Pancreas (tissue), 10 donors: ENCODE measurements around the gene FKBP11. TPM values are rescaled to one million over a fixed set of nuclear protein-coding genes. Genes with fewer than 3 reads are reported as not detected.

Experiments used
- ATAC-seq, 4 donors: fragments of 200-7000 bp; cut with Tn5 transposase; one replicate each; pipeline versions ENCODE4 v1.8.0 to v1.9.1; 2020; ENCODE audit warnings: mild to moderate bottlenecking in 4 of 4, moderate library complexity in 4 of 4
- DNase-seq, 6 donors: peaks; one replicate each; pipeline ENCODE4 v3.0.0-alpha.2; 2020
- FAIRE-seq: peaks from 2 replicates; lab custom pipeline; 2012; peaks lifted over from hg19 to GRCh38; lab: Jason Lieb, UNC
- H3K27ac ChIP-seq, 4 donors: fragments of 200-600 bp; sonication (generic); 1 replicate in 3 of 4; 2 replicates in 1 of 4; pipeline versions ENCODE4 v1.5.0 to v1.8.0; 2020
- H3K27me3 ChIP-seq, 4 donors: fragments of 200-600 bp; one replicate each; pipeline ENCODE4 v1.8.0; 2021
- H3K36me3 ChIP-seq, 3 donors: fragments of 200-600 bp; sonication (generic) in 1 of 3; one replicate each; pipeline versions ENCODE4 v1.5.0 to v1.8.0; 2020 to 2021
- H3K4me1 ChIP-seq, 3 donors: fragments of 200-600 bp; one replicate each; pipeline ENCODE4 v1.8.0; 2021
- H3K4me3 ChIP-seq, 4 donors: fragments of 200-600 bp; sonication (generic) in 2 of 4; one replicate each; pipeline versions ENCODE4 v1.5.0 to v1.8.0; 2020 to 2021
- H3K9me3 ChIP-seq, 4 donors: fragments of 200-600 bp; one replicate each; pipeline ENCODE4 v1.8.0; 2021
- WGBS, 2 donors: extraction: QIAGEN DNeasy Blood & Tissue Kit; methylation state at CpG; one replicate each; pipeline ENCODE4 v1.1.7; 2013; 5-methylcytosine and 5-hydroxymethylcytosine counted together
- intact Hi-C, 3 donors: fragments of 100-400 bp; cut with DNase I; formaldehyde crosslinking; loops; one replicate each; pipeline versions ENCODE4 v1.11.1 to v1.14.2; 2022
- polyA plus RNA-seq, 2 donors: library from polyadenylated mRNA; stranded (reverse); fragments of 200-250 nt; gene quantifications; one replicate each; pipeline ENCODE4 v1.2.3, GENCODE V29; 2013
- total RNA-seq, 6 donors: library from RNA; stranded (reverse); fragmentation: NEBNext Ultra II Directional in 4 of 6; extraction: Animal tissue kit (Norgen Biotek cat#: 25700) in 4 of 6; gene quantifications; one replicate each; pipeline versions ENCODE4 v1.2.1 to v1.2.4, GENCODE V29; 2021 to 2023
- TF ChIP-seq, protein P1 (sequence below), 4 donors: fragments of 200-600 bp; sonication (generic) in 3 of 4; IDR thresholded peaks; one replicate each; pipeline versions ENCODE4 v1.5.0 to v1.8.0; 2021; ENCODE audit warnings: antibody characterized with exemption in 4 of 4
- donor health status: healthy with polysubstance abuse.
- donor health status: DM: no; HTN: no; CAD: no; lungs with moderate emphysema.
- donor health status: DM: no; HTN: no; CAD: no.
- donor health status: control.
- donor health status: control.
- donor health status: Bipolar disorder and iron deficiency.
- donor health status: DM: yes; HTN: yes; CAD: no.
- donor health status: DM: no; HTN: no; CAD: no.
- donor health status: DM: no; HTN: no; CAD: no.
- donor health status: DM: yes; HTN: yes; CAD: no.

The FKBP11 gene
- total and polyA plus RNA-seq, 8 donors, result 70.9 to 155 (median 127) TPM

DNA sequence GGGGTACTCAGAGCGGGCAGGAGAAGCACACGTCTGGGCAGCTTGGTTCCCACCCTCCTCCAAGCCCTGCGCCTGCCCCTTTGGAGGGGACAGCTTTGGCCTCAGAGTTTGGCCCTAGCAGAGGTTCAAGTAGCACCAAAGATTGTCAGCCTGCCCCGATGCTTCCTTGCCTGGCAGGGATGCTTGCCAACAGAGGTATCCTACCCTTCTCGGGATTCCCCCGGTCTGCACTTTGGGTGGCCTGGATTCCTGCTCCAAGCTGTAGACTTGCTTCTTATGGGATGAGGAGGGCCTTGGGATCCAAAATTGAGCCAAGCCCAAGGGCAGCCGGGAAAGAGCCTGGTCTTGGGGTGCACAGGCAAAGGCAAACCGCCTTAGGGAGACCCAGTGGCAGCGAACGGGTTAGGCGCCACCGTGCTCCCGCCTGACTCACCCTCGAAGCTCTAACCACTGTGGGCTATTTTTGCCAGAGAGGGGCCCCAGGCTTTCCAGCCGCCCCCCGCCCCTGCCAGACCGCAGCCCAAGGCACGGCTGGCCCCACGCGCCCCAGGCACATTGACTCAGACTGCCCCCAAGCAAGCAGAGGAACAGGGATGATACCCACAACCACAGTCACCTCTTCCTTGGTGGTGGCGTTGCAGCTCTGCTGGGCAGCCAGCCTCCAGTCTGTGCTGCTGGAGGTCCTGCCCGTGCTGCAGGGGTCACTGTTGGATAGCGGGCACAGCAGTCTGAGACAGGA, 47.1 kb upstream of the FKBP11 start:
- ATAC-seq, result no peak
- peaks cover 0 to 15% (median 3%) of the 10 kb centered on the region in 4 donors for H3K27me3 ChIP-seq

DNA sequence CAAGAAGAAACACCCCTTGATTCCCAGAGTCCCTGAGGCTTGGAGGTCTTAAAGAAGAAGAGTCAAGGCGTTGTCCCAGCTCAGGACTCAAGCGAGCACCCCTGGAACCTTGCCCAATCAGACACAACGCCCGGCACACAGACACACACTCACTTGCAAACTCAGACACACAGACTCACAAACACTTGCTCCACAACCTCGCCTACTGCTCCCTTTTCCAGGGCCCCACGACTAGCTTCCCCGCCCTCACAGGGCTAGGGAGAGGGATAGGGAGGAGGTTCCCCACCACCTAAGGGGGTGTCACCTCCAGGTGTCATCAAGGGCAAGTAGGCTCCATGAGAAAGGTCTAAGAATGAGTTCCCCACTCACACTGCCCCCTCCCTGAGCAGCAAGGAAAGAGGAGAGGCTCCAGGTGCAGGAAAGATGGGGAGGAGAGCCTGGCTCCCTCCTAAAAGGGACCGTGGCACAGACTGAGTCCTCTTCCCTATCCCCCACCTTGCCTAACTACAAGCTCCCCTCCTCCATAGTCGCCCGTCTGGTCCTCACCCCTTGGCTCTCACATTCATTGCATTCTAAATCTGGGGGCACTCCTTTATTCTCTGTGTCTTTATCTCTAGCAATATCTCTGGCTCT, 45.5 kb upstream of the FKBP11 start:
- intact Hi-C loops, result no loop called here
- ATAC-seq (no peak), FAIRE-seq (no peak), DNase-seq (no peak)
- Histone ChIP-seq H3K9me3 (no peaks in the 10 kb centered on the region), H3K27me3 (peaks cover 0 to 9% (median 3%) of the 10 kb centered on the region in 4 donors), H3K4me3 (peak overlapping the region in 1 of 4 donors; percentile 30), H3K36me3 (no peaks in the 10 kb centered on the region), H3K27ac (no peak overlapping the region), H3K4me1 (no peaks in the 10 kb centered on the region)
- 37 to 49% methylated on average over 9 to 10 of the region's 10 CpGs for WGBS, 2 donors
- TF ChIP-seq, protein P1, sequence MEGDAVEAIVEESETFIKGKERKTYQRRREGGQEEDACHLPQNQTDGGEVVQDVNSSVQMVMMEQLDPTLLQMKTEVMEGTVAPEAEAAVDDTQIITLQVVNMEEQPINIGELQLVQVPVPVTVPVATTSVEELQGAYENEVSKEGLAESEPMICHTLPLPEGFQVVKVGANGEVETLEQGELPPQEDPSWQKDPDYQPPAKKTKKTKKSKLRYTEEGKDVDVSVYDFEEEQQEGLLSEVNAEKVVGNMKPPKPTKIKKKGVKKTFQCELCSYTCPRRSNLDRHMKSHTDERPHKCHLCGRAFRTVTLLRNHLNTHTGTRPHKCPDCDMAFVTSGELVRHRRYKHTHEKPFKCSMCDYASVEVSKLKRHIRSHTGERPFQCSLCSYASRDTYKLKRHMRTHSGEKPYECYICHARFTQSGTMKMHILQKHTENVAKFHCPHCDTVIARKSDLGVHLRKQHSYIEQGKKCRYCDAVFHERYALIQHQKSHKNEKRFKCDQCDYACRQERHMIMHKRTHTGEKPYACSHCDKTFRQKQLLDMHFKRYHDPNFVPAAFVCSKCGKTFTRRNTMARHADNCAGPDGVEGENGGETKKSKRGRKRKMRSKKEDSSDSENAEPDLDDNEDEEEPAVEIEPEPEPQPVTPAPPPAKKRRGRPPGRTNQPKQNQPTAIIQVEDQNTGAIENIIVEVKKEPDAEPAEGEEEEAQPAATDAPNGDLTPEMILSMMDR (IDR thresholded peaks at IDR 0.05), result no peak

More for the DNA sequence above, 47.1 kb upstream of the FKBP11 start:
- Histone ChIP-seq H3K4me1 (no peaks in the 10 kb centered on the region), H3K27ac (no peak overlapping the region), H3K36me3 (no peaks in the 10 kb centered on the region), H3K9me3 (no peaks in the 10 kb centered on the region), H3K4me3 (no peak overlapping the region)
- DNase-seq, result no peak
- WGBS, 2 donors, result 13 to 16% methylated on average over 23 of the region's 23 CpGs
- intact Hi-C loops, result no loop called here
- TF ChIP-seq, protein P1 (IDR thresholded peaks at IDR 0.05), result no peak
- no peak for FAIRE-seq

DNA sequence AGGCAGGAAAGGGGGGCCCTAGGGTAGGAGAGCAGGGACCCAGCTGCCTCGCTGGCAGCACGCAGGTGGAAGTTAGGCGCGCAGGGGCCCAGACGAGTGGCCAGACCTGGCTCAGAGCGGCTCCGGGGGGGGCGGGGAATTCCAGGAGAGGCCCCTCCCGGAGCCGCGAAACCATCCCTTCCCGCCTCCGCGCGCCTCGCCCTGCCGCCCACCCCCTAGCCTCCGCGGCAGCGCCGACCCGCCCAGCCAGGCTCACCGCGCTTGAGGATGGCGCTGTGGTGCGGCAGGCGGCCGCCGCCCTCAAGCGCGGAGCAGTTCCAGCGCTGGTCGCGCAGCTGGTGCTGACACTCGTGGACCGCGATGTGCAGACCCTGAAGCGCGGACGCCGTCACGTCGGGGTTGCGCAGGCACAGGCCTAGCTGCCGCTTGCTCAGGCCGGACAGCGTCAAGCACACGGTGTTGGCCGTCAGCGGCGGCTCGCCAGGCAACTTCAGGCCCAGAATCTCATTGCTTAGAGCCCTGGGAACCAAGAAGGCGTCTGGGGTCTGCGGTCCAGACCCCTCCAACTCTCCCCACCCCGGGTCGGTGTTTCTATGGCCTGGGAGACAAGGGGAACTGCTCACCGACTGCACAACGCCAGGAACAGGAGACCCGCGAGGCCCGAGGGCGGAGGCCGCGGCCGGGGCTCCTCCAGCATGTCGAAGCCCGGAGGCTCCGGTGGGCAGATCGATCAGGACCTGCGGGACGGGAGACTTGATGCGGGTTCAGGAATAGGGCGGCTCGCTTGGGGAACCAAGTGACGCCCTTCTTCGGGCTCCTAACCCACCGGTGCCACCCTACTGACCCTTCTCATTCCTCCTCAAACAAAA, 44.8 kb upstream of the FKBP11 start:
- 28 to 29% methylated on average over 70 to 77 of the region's 77 CpGs for WGBS, 2 donors
- H3K27ac ChIP-seq, result no peak overlapping the region
- TF ChIP-seq, protein P1 (IDR thresholded peaks at IDR 0.05), result no peak
- intact Hi-C loops, result no loop called here
- no peaks in the 10 kb centered on the region for H3K36me3 ChIP-seq
- no peaks in the 10 kb centered on the region for H3K9me3 ChIP-seq
- no peaks in the 10 kb centered on the region for H3K4me1 ChIP-seq
- no peak for FAIRE-seq
- peak in 1 of 6 donors; percentile 62 for DNase-seq
- peak in 3 of 4 donors; percentile 20 to 46 (median 35) for ATAC-seq
- H3K4me3 ChIP-seq, result no peak overlapping the region
- peaks cover 0 to 9% (median 3%) of the 10 kb centered on the region in 4 donors for H3K27me3 ChIP-seq

DNA sequence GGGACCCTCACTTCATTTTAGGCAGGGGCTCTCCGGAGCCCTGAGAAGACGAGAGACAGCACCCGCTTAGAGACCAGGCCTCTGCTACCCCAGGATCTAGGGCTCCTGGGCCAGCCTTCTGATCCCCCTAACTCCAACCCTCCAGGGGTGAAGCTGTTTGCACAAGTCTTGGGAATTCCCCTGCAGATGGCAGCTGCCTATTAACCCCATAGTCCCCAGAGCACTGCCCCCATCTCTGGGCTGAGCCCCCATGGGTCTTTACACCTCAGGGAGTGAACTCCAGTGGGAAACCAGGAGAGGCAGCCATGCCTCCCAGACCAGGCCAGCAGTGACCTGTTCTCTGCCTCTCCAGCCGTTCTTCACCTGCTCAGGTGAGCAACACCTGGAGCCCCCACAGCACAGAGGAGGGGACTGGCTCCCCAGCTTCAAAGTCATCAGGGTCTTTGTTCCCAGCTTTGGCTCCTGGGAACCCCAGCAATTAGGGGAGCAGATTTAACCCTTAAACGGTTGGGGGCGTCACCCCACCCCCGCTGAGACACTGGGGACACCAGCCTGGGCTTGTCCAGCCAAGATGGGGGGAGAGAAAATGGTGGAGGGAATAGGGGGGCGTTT, 44.0 kb upstream of the FKBP11 start:
- intact Hi-C loops, result no loop called here
- TF ChIP-seq, protein P1 (IDR thresholded peaks at IDR 0.05), result no peak
- H3K36me3 ChIP-seq, result no peaks in the 10 kb centered on the region
- FAIRE-seq, result no peak
- H3K27me3 ChIP-seq, result peaks cover 0 to 9% (median 3%) of the 10 kb centered on the region in 4 donors
- DNase-seq, result no peak
- no peaks in the 10 kb centered on the region for H3K4me1 ChIP-seq
- no peak for ATAC-seq
- no peak overlapping the region for H3K27ac ChIP-seq
- WGBS, 2 donors, result 51 to 56% methylated on average over 8 of the region's 8 CpGs
- H3K9me3 ChIP-seq, result no peaks in the 10 kb centered on the region
- H3K4me3 ChIP-seq, result no peak overlapping the region
